SK-N-SH treated with all-trans-retinoic acid at 6 μM for 48 hours (cell line): Measurements from ENCODE around the gene FCSK.

Experiments
- ATAC-seq: fragments of 200-7000 bp; cut with Tn5 transposase; 3 replicates; pipeline ENCODE4 v1.9.1; 2020; ENCODE audit warnings: mild to moderate bottlenecking, moderate library complexity
- ARNTL ChIP-seq: fragments of 450-650 bp; formaldehyde crosslinking; IDR thresholded peaks from 2 replicates; pipeline ENCODE4 v1.5.0; 2020; ENCODE audit warnings: low read depth, mild to moderate bottlenecking, moderate library complexity, borderline replicate concordance
- BACH2 ChIP-seq: fragments of 250-450 bp; sonication (Bioruptor Pico); IDR thresholded peaks from 2 replicates; pipeline ENCODE4 v1.9.0; 2021; ENCODE audit warnings: mild to moderate bottlenecking, borderline replicate concordance
- CSDC2 ChIP-seq: fragments of 250-450 bp; sonication (Bioruptor Pico); IDR thresholded peaks from 2 replicates; pipeline ENCODE4 v1.5.0; 2020; ENCODE audit warnings: mild to moderate bottlenecking, moderate library complexity
- ESRRG ChIP-seq: fragments of 250-450 bp; sonication (Bioruptor Pico); IDR thresholded peaks from 2 replicates; pipeline ENCODE4 v1.6.1; 2021; ENCODE audit warnings: mild to moderate bottlenecking
- GLIS3 ChIP-seq: fragments of 250-450 bp; sonication (Bioruptor Pico); IDR thresholded peaks from 2 replicates; pipeline ENCODE4 v1.5.0; 2020; ENCODE audit warnings: mild to moderate bottlenecking, moderate library complexity
- PPARA ChIP-seq: fragments of 250-450 bp; sonication (Bioruptor Pico); IDR thresholded peaks from 2 replicates; pipeline ENCODE4 v1.5.0; 2020; ENCODE audit warnings: mild to moderate bottlenecking, borderline replicate concordance
- RARB ChIP-seq: fragments of 250-450 bp; sonication (Bioruptor Pico); IDR thresholded peaks from 2 replicates; pipeline ENCODE4 v1.8.0; 2021; ENCODE audit warnings: mild to moderate bottlenecking, moderate library complexity
- SNAI2 ChIP-seq: fragments of 250-450 bp; sonication (Bioruptor Pico); IDR thresholded peaks from 2 replicates; pipeline ENCODE4 v1.5.0; 2020; ENCODE audit warnings: mild to moderate bottlenecking, moderate library complexity
- TCF4 ChIP-seq: fragments of 250-450 bp; sonication (Bioruptor Pico); IDR thresholded peaks from 2 replicates; pipeline ENCODE4 v1.8.0; 2021; ENCODE audit warnings: mild to moderate bottlenecking, moderate library complexity, borderline replicate concordance
- TOX ChIP-seq: fragments of 250-450 bp; sonication (Bioruptor Pico); IDR thresholded peaks from 2 replicates; pipeline ENCODE4 v1.8.0; 2021; ENCODE audit warnings: mild to moderate bottlenecking, moderate library complexity, borderline replicate concordance
- ZC3H10 ChIP-seq: fragments of 250-450 bp; sonication (Bioruptor Pico); IDR thresholded peaks from 2 replicates; pipeline ENCODE4 v1.5.1; 2021; ENCODE audit warnings: mild to moderate bottlenecking, moderate library complexity
- ZFP3 ChIP-seq: fragments of 250-450 bp; sonication (Bioruptor Pico); IDR thresholded peaks from 2 replicates; pipeline ENCODE4 v1.5.0; 2020; ENCODE audit warnings: mild to moderate bottlenecking, moderate library complexity
- ZFP30 ChIP-seq: fragments of 450-650 bp; formaldehyde crosslinking; IDR thresholded peaks from 2 replicates; pipeline ENCODE4 v1.5.0; 2022; ENCODE audit warnings: mild to moderate bottlenecking, moderate library complexity
- ZNF565 ChIP-seq: fragments of 450-650 bp; formaldehyde crosslinking; conservative IDR thresholded peaks from 2 replicates; pipeline ENCODE4 v1.5.0; 2020; ENCODE audit warnings: low read depth, mild to moderate bottlenecking, moderate library complexity
- ZNF70 ChIP-seq: fragments of 450-650 bp; formaldehyde crosslinking; IDR thresholded peaks from 2 replicates; pipeline ENCODE4 v1.5.0; 2020; ENCODE audit warnings: mild to moderate bottlenecking, moderate library complexity
- ZNF8 ChIP-seq: fragments of 450-650 bp; formaldehyde crosslinking; IDR thresholded peaks from 2 replicates; pipeline ENCODE4 v1.5.0; 2020; ENCODE audit warnings: mild to moderate bottlenecking, moderate library complexity
- TF ChIP-seq, protein P1 (sequence below): fragments of 250-450 bp; sonication (Bioruptor Pico); IDR thresholded peaks from 2 replicates; pipeline ENCODE4 v1.5.1; 2021; ENCODE audit warnings: mild to moderate bottlenecking, moderate library complexity
- TF ChIP-seq, protein P2 (sequence below): fragments of 250-450 bp; sonication (Bioruptor Pico); IDR thresholded peaks from 2 replicates; pipeline ENCODE4 v1.5.1; 2020; ENCODE audit warnings: low read depth, mild to moderate bottlenecking, moderate library complexity
- TF ChIP-seq, protein P3 (sequence below): fragments of 250-450 bp; sonication (Bioruptor Pico); IDR thresholded peaks from 2 replicates; pipeline ENCODE4 v1.8.0; 2020; ENCODE audit warnings: mild to moderate bottlenecking, moderate library complexity, borderline replicate concordance
- TF ChIP-seq, protein P4 (sequence below): fragments of 250-450 bp; sonication (Bioruptor Pico); IDR thresholded peaks from 2 replicates; pipeline ENCODE4 v1.5.0; 2020; ENCODE audit warnings: mild to moderate bottlenecking, moderate library complexity

FCSK gene

DNA sequence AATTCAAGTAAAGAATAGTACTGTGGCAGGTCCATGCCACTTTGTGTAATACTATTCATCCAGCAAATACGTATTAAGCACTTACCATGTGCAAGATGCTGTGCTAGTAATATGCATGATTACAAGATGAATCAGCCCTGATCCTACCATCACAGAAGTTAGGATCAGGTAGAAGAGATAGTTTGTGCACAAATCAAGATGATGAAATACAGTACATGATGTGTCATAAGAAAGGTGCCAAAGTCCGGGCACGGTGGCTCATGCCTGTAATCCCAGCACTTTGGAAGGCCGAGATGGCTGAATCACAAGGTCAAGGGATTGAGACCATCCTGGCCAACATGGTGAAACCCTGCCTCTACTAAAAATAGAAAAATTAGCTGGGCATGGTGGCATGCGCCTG lies 58.1 kb downstream of the FCSK start:
- peak; percentile 71 for ATAC-seq
- no peak for TF ChIP-seq SNAI2 (CRISPR knock-in tag)
- TF ChIP-seq ZNF70 (CRISPR knock-in tag): no peak
- TF ChIP-seq ARNTL (CRISPR knock-in tag): no peak

DNA sequence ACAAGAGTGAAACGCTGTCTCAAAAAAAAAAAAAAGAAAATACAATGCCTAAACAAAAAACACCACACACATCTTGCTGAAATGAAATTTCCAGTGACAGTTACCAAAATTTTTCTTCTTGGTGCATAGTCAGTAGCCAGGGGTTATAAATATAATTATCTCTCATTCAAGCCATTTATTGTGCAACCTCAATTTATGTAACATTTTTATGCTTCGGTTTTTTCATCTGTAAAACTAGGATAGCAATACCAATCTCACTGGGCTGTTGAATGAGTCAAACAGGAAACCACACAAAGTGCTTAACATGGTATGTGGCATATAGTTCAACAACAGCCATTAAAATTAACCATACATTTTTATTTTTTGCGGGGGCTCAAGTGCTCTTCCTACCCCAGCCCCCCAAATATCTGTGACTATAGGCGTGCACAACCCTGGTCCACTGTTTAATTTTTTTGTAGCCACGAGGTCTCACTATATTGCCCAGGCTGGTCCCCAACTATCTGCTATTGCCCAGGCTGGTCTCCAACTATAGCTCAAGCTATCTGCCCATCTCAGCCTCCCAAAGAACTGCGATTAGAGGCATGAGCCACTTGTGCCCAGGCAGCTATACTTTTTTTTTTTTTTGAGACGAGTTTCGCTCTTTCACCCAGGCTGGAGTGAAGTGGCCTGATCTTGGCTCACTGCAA lies 66.4 kb downstream of the FCSK start:
- ATAC-seq: no peak
- TF ChIP-seq RARB (CRISPR knock-in tag) (no peak), CSDC2 (no peak), TOX (CRISPR knock-in tag) (no peak), ARNTL (CRISPR knock-in tag) (no peak), ZNF8 (CRISPR knock-in tag) (no peak), ZFP30 (CRISPR knock-in tag) (no peak), ESRRG (CRISPR knock-in tag) (no peak), ZC3H10 (CRISPR knock-in tag) (no peak), PPARA (CRISPR knock-in tag) (no peak), TCF4 (no peak), ZNF70 (CRISPR knock-in tag) (no peak), GLIS3 (CRISPR knock-in tag) (no peak)
- TF ChIP-seq, protein P1, sequence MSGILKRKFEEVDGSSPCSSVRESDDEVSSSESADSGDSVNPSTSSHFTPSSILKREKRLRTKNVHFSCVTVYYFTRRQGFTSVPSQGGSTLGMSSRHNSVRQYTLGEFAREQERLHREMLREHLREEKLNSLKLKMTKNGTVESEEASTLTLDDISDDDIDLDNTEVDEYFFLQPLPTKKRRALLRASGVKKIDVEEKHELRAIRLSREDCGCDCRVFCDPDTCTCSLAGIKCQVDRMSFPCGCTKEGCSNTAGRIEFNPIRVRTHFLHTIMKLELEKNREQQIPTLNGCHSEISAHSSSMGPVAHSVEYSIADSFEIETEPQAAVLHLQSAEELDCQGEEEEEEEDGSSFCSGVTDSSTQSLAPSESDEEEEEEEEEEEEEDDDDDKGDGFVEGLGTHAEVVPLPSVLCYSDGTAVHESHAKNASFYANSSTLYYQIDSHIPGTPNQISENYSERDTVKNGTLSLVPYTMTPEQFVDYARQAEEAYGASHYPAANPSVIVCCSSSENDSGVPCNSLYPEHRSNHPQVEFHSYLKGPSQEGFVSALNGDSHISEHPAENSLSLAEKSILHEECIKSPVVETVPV (CRISPR knock-in tag): no peak
- TF ChIP-seq, protein P2, sequence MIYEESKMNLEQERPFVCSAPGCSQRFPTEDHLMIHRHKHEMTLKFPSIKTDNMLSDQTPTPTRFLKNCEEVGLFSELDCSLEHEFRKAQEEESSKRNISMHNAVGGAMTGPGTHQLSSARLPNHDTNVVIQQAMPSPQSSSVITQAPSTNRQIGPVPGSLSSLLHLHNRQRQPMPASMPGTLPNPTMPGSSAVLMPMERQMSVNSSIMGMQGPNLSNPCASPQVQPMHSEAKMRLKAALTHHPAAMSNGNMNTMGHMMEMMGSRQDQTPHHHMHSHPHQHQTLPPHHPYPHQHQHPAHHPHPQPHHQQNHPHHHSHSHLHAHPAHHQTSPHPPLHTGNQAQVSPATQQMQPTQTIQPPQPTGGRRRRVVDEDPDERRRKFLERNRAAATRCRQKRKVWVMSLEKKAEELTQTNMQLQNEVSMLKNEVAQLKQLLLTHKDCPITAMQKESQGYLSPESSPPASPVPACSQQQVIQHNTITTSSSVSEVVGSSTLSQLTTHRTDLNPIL (CRISPR knock-in tag): no peak
- TF ChIP-seq, protein P3, sequence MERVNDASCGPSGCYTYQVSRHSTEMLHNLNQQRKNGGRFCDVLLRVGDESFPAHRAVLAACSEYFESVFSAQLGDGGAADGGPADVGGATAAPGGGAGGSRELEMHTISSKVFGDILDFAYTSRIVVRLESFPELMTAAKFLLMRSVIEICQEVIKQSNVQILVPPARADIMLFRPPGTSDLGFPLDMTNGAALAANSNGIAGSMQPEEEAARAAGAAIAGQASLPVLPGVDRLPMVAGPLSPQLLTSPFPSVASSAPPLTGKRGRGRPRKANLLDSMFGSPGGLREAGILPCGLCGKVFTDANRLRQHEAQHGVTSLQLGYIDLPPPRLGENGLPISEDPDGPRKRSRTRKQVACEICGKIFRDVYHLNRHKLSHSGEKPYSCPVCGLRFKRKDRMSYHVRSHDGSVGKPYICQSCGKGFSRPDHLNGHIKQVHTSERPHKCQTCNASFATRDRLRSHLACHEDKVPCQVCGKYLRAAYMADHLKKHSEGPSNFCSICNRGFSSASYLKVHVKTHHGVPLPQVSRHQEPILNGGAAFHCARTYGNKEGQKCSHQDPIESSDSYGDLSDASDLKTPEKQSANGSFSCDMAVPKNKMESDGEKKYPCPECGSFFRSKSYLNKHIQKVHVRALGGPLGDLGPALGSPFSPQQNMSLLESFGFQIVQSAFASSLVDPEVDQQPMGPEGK: no peak
- TF ChIP-seq, all 23 proteins: peak for 0

DNA sequence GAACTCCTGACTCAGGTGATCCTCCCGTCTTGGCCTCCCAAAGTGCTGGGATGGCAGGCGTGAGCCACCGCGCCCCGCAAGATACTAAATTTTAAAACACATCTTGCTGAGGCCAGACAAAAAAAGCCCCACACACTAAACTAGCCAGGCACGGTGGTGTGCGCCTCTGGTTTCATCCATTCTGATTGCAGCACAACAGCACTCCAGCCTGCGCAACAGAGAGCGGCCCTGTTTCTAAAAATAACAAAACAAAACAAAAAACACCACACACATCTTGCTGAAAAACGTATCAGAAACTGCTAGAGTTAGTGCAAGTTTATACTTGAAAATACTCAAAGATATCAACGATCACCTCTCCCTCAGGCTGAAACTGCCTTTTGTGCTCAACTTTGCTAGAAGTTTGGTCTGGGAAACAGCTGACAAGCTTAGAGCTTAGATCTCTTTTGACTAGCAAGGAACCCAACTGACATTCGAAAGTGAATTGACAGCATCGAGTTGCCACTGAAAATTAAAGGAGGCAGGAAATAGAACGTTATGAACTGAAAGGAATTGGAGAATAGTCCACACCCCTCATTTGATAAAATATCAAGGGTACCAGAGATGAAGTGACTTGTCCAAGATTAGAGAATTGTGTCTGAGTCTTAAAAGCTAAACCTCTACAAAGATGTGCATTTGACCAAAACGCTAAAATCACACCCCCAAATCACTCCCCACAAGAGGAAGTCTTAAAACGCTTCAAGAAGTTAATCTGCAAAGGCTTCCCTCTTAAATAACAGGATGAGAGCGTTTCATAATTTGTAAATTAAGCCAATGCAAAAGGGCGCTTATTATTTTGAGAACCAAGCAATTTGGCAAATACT lies 68.1 kb downstream of the FCSK start:
- no peak for ATAC-seq
- TF ChIP-seq RARB (CRISPR knock-in tag): no peak
- no peak for TF ChIP-seq ZNF565 (CRISPR knock-in tag)
- no peak for TF ChIP-seq ARNTL (CRISPR knock-in tag)
- TF ChIP-seq, protein P4, sequence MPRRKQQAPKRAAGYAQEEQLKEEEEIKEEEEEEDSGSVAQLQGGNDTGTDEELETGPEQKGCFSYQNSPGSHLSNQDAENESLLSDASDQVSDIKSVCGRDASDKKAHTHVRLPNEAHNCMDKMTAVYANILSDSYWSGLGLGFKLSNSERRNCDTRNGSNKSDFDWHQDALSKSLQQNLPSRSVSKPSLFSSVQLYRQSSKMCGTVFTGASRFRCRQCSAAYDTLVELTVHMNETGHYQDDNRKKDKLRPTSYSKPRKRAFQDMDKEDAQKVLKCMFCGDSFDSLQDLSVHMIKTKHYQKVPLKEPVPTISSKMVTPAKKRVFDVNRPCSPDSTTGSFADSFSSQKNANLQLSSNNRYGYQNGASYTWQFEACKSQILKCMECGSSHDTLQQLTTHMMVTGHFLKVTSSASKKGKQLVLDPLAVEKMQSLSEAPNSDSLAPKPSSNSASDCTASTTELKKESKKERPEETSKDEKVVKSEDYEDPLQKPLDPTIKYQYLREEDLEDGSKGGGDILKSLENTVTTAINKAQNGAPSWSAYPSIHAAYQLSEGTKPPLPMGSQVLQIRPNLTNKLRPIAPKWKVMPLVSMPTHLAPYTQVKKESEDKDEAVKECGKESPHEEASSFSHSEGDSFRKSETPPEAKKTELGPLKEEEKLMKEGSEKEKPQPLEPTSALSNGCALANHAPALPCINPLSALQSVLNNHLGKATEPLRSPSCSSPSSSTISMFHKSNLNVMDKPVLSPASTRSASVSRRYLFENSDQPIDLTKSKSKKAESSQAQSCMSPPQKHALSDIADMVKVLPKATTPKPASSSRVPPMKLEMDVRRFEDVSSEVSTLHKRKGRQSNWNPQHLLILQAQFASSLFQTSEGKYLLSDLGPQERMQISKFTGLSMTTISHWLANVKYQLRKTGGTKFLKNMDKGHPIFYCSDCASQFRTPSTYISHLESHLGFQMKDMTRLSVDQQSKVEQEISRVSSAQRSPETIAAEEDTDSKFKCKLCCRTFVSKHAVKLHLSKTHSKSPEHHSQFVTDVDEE (CRISPR knock-in tag): no peak
- no peak for TF ChIP-seq ZFP3 (CRISPR knock-in tag)
- no peak for TF ChIP-seq TOX (CRISPR knock-in tag)
- no peak for TF ChIP-seq ZFP30 (CRISPR knock-in tag)
- TF ChIP-seq ESRRG (CRISPR knock-in tag): no peak
- no peak for TF ChIP-seq ZNF8 (CRISPR knock-in tag)
- TF ChIP-seq, protein P1 (CRISPR knock-in tag): no peak
- TF ChIP-seq BACH2 (CRISPR knock-in tag): no peak
- TF ChIP-seq, protein P2 (CRISPR knock-in tag): no peak
- no peak for TF ChIP-seq GLIS3 (CRISPR knock-in tag)
- no peak for TF ChIP-seq SNAI2 (CRISPR knock-in tag)
- no peak for TF ChIP-seq ZNF70 (CRISPR knock-in tag)
- no peak for TF ChIP-seq TCF4
- no peak for TF ChIP-seq ZC3H10 (CRISPR knock-in tag)
- no peak for TF ChIP-seq PPARA (CRISPR knock-in tag)
- no peak for TF ChIP-seq CSDC2
